ENCODE results near the gene ATXN7. TPM values are rescaled to one million over a fixed set of nuclear protein-coding genes. Genes with fewer than 3 reads are reported as not detected.
A peak's percentile ranks its signal among the peaks of the same experiment; 100 is the strongest.

ATXN7 gene
- total RNA-seq, 4 donors from 2014 or later = 20.9 to 28.2 (median 22.6) TPM

DNA sequence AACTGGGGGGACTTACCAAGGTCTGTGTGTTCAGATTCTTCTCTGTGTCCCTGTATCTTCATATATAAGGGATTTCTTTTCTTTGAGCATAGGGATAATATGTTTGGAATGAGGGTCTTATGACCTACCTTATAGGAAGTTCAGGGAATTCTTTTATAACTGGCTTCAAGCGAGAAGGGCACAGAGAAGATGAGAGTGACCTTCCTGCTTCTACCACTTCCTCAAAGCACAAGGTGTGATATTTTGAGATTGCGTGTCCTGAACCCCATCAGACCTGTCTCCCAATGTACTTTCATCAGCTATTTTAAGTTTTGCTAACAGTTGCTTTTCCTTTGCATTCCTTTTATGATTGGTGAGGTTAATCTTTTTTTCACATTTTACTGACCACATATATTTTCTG, 162.7 kb downstream of the ATXN7 start:
- Histone ChIP-seq H3K4me1 (peaks cover 12 to 34% (median 30%) of the 10 kb centered on the region in 4 donors), H3K27ac (replicated peaks in 1 of 4) (no peak overlapping the region), H3K9me3 (no peaks in the 10 kb centered on the region), H3K27me3 (no peaks in the 10 kb centered on the region), H3K4me3 (no peak overlapping the region), H3K36me3 (peaks cover 0 to 3% (median 1%) of the 10 kb centered on the region in 4 donors)
- WGBS = 96% methylated on average over 2 of the region's 2 CpGs
- no peak for DNase-seq (ENCODE audit: extremely low spot score)
- intact Hi-C loops (cut with DNase I) = no loop called here
- no peak for TF ChIP-seq POLR2A (IDR thresholded peaks at IDR 0.05; ENCODE audit: low read depth)
- no peak for TF ChIP-seq CTCF (IDR thresholded peaks at IDR 0.05)
- no peak for TF ChIP-seq POLR2AphosphoS5 (IDR thresholded peaks at IDR 0.05)
- TF ChIP-seq EP300 (IDR thresholded peaks at IDR 0.05) = no peak

- WGBS = 90% methylated on average over 8 of the region's 8 CpGs
Observed at GRCh38 chr3:64027658-64028057, 164.0 kb downstream of the ATXN7 start.

GRCh38 chr3:64028754-64029153, 165.1 kb downstream of the ATXN7 start:
- H3K9me3 ChIP-seq = no peaks in the 10 kb centered on the region

More at GRCh38 chr3:64027658-64028057, 164.0 kb downstream of the ATXN7 start:
- no peak for DNase-seq (ENCODE audit: extremely low spot score)
- Histone ChIP-seq H3K27ac (replicated peaks in 1 of 4) (no peak overlapping the region), H3K4me3 (no peak overlapping the region), H3K9me3 (no peaks in the 10 kb centered on the region), H3K4me1 (peaks cover 0 to 32% (median 26%) of the 10 kb centered on the region in 4 donors), H3K27me3 (no peaks in the 10 kb centered on the region), H3K36me3 (no peaks in the 10 kb centered on the region)
- intact Hi-C loops (cut with DNase I) = no loop called here
- TF ChIP-seq EP300 (IDR thresholded peaks at IDR 0.05) (no peak), CTCF (IDR thresholded peaks at IDR 0.05) (no peak)

GRCh38 chr3:64029287-64029686, 165.6 kb downstream of the ATXN7 start:
- WGBS = 97% methylated on average over 4 of the region's 4 CpGs
- TF ChIP-seq CTCF (IDR thresholded peaks at IDR 0.05) (no peak), POLR2A (IDR thresholded peaks at IDR 0.05; ENCODE audit: low read depth) (no peak), POLR2AphosphoS5 (IDR thresholded peaks at IDR 0.05) (no peak), EP300 (IDR thresholded peaks at IDR 0.05) (no peak)
- intact Hi-C loops (cut with DNase I) = no loop called here

More at GRCh38 chr3:64028754-64029153, 165.1 kb downstream of the ATXN7 start:
- 82% methylated on average over 3 of the region's 3 CpGs for WGBS
- Histone ChIP-seq H3K36me3 (no peaks in the 10 kb centered on the region), H3K4me3 (no peak overlapping the region), H3K27ac (replicated peaks in 1 of 4) (no peak overlapping the region), H3K27me3 (no peaks in the 10 kb centered on the region), H3K4me1 (peaks cover 0 to 27% (median 22%) of the 10 kb centered on the region in 4 donors)
- intact Hi-C loops (cut with DNase I) = no loop called here
- TF ChIP-seq EP300 (IDR thresholded peaks at IDR 0.05) (no peak), POLR2AphosphoS5 (IDR thresholded peaks at IDR 0.05) (no peak), POLR2A (IDR thresholded peaks at IDR 0.05; ENCODE audit: low read depth) (no peak), CTCF (IDR thresholded peaks at IDR 0.05) (no peak)
- no peak for DNase-seq (ENCODE audit: extremely low spot score)

DNA sequence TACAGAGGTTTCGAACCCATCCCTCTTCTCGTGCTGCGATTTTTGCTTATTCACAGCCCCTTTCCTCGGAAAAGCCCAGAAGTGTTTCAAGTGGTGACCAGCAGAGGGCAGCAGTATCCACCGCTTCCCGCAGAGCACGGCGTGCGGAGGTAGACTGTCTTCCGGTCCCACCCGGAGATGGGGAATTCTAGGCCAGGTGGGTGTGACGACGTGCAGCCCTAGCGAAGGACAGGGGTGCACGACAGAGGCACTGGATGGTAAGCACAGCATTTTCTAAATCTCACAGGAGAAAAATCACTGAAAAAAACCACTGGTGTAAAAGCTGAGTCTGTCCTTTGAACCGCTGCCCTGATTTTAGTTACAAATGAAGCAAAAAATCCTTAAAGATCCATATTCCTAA, 167.1 kb downstream of the ATXN7 start:
- Histone ChIP-seq H3K27ac (replicated peaks in 1 of 4) (peak overlapping the region in 2 of 4 donors; percentile 33 to 62), H3K9me3 (peaks cover 0 to 4% (median 0%) of the 10 kb centered on the region in 4 donors), H3K4me1 (peaks cover 0 to 23% (median 19%) of the 10 kb centered on the region in 4 donors), H3K27me3 (no peaks in the 10 kb centered on the region), H3K36me3 (no peaks in the 10 kb centered on the region), H3K4me3 (peak overlapping the region; percentile 19 to 42 (median 34))
- no peak for DNase-seq (ENCODE audit: extremely low spot score)
- WGBS = 5% methylated on average over 16 of the region's 16 CpGs
- intact Hi-C loops (cut with DNase I) = loop anchor here (1.0 to 10.0 kb wide), 4 partner anchors 132 to 454 kb away; no protein-coding TSS in a partner anchor
- TF ChIP-seq CTCF (IDR thresholded peaks at IDR 0.05) (peak; percentile 90 to 93 (median 90)), POLR2AphosphoS5 (IDR thresholded peaks at IDR 0.05) (peak; percentile 25 to 45), POLR2A (IDR thresholded peaks at IDR 0.05; ENCODE audit: low read depth) (no peak)

More at GRCh38 chr3:64029287-64029686, 165.6 kb downstream of the ATXN7 start:
- DNase-seq (ENCODE audit: extremely low spot score) = no peak
- Histone ChIP-seq H3K27ac (replicated peaks in 1 of 4) (no peak overlapping the region), H3K36me3 (no peaks in the 10 kb centered on the region), H3K27me3 (no peaks in the 10 kb centered on the region), H3K4me1 (peaks cover 0 to 23% (median 19%) of the 10 kb centered on the region in 4 donors), H3K4me3 (no peak overlapping the region), H3K9me3 (peaks cover 0 to 1% (median 0%) of the 10 kb centered on the region in 4 donors)

Data from esophagus muscularis mucosa (tissue), 4 donors.